PC-3 (cell line): ENCODE data around the gene UMAD1. TPM values are rescaled to one million over a fixed set of nuclear protein-coding genes. Genes with fewer than 3 reads are reported as not detected.
A peak's percentile ranks its signal among the peaks of the same experiment; 100 is the strongest.

ENCODE experiments used
- ATAC-seq: fragments of 200-7000 bp; cut with Tn5 transposase; 2 replicates; pipeline ENCODE4 v1.9.1; 2020; ENCODE audit warnings: mild to moderate bottlenecking, moderate library complexity
- BruUV-seq: library from RNA; stranded (reverse); fragments of 400-500 nt; replicated peaks from 2 replicates; lab custom pipeline; 2021; lab: Mats Ljungman, UMichigan
- CTCF ChIA-PET: fragments of 300-600 bp; sonication (Branson Sonifier 250); formaldehyde crosslinking; loops from one replicate; lab custom pipeline; 2022; ENCODE audit warnings: antibody characterized with exemption; lab: Charles Lee
- POLR2A ChIA-PET: fragments of 300-600 bp; sonication (Branson Sonifier 250); formaldehyde crosslinking; loops from one replicate; lab custom pipeline; 2022; ENCODE audit warnings: antibody characterized with exemption; ENCODE audit not compliant: unreplicated experiment; lab: Charles Lee
- DNase-seq: peaks from one replicate; pipeline ENCODE4 v3.0.0-alpha.2; 2015
- H2AFZ ChIP-seq: fragments of 300-600 bp; sonication (generic); 2 replicates; pipeline ENCODE4 v1.6.0; 2016; ENCODE audit warnings: antibody characterized with exemption, low read length
- H3F3A ChIP-seq: fragments of 300-600 bp; sonication (generic); one replicate; pipeline ENCODE4 v1.6.0; 2017; ENCODE audit warnings: antibody characterized with exemption, low read length, control low read depth, mild to moderate bottlenecking; ENCODE audit not compliant: unreplicated experiment
- H3K27ac ChIP-seq: fragments of 300-600 bp; sonication (generic); 2 replicates; pipeline ENCODE4 v1.5.1; 2016; ENCODE audit warnings: mild to moderate bottlenecking, low read length
- H3K27me3 ChIP-seq: fragments of 300-600 bp; sonication (generic); 2 replicates; pipeline ENCODE4 v1.6.1; 2016; ENCODE audit warnings: low read length, mixed read lengths
- H3K36me3 ChIP-seq: fragments of 300-600 bp; sonication (generic); 2 replicates; pipeline ENCODE4 v1.6.1; 2016; ENCODE audit warnings: low read depth, mixed run types, low read length, mixed read lengths
- H3K4me1 ChIP-seq: fragments of 300-600 bp; sonication (generic); 2 replicates; pipeline ENCODE4 v1.5.1; 2016; ENCODE audit warnings: low read length; ENCODE audit not compliant: insufficient read depth
- H3K4me2 ChIP-seq: fragments of 300-600 bp; sonication (generic); 2 replicates; pipeline ENCODE4 v1.6.0; 2016; ENCODE audit warnings: low read length
- H3K4me3 ChIP-seq: fragments of 300-600 bp; sonication (generic); 2 replicates; pipeline ENCODE4 v1.5.1; 2016; ENCODE audit warnings: mild to moderate bottlenecking, low read length, mixed read lengths
- H3K79me2 ChIP-seq: fragments of 300-600 bp; sonication (generic); 2 replicates; pipeline ENCODE4 v1.6.1; 2017; ENCODE audit warnings: low read length, mixed read lengths
- H3K9ac ChIP-seq: fragments of 300-600 bp; sonication (generic); 2 replicates; pipeline ENCODE4 v1.6.0; 2016; ENCODE audit warnings: mild to moderate bottlenecking, low read length
- H3K9me2 ChIP-seq: fragments of 300-600 bp; sonication (generic); replicated peaks from 2 replicates; pipeline ENCODE4 v1.6.1; 2016; ENCODE audit warnings: mixed run types, low read length, mixed read lengths
- H3K9me3 ChIP-seq: fragments of 300-600 bp; sonication (generic); 2 replicates; pipeline ENCODE4 v1.6.1; 2016; ENCODE audit warnings: low read length, mixed read lengths
- H4K20me1 ChIP-seq: fragments of 300-600 bp; sonication (generic); 2 replicates; pipeline ENCODE4 v1.6.1; 2016; ENCODE audit warnings: low read length, mixed read lengths
- EZH2 ChIP-seq: fragments of 300-600 bp; sonication (generic); IDR thresholded peaks from one replicate; pipeline ENCODE4 v1.6.1; 2017; ENCODE audit warnings: antibody characterized with exemption, mild to moderate bottlenecking, low read length; ENCODE audit not compliant: unreplicated experiment
- EZH2phosphoT487 ChIP-seq: fragments of 300-600 bp; sonication (generic); IDR thresholded peaks from 2 replicates; pipeline ENCODE4 v1.6.1; 2018; ENCODE audit warnings: mild to moderate bottlenecking, antibody characterized with exemption, low read length, borderline replicate concordance
- intact Hi-C: fragments of 100-400 bp; cut with micrococcal nuclease; formaldehyde crosslinking; loops from 2 replicates; pipeline ENCODE4 v1.9.0; 2023
- total RNA-seq: library from RNA; depleted of rRNA; stranded (reverse); fragments of >200 nt; gene quantifications from 2 replicates; pipeline ENCODE4 v1.2.3, GENCODE V29; 2014
- TF ChIP-seq, protein P1 (sequence below): fragments of 300-600 bp; sonication (generic); conservative IDR thresholded peaks from 2 replicates; pipeline ENCODE4 v1.5.1; 2017; ENCODE audit warnings: antibody characterized with exemption, low read depth, mild to moderate bottlenecking, low read length

The UMAD1 gene
- total RNA-seq, 1 experiment from 2014 or later: 8.9 TPM

DNA sequence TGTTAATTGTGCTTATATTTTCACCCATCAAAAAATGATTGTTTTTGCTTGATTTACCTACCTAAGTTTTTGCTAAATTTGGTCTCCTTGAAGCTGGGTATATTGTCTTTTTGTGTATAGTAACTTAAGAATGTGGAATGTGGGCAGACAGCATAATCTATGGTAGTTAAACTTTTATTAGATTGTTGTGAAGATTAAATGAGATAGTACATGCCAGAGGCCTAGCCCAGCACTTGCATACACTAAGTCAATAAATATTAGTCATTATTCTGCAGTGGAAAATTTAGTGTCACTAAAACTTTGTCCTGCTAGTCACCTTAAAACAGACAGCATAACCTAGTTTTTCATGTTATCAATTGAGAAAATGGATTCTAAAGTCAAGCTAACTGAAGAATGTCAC lies 97.1 kb downstream of the UMAD1 start:
- H3K27ac ChIP-seq: peak overlapping the region; percentile 47

GRCh38 chr7:7738177-7738576 lies 97.6 kb downstream of the UMAD1 start:
- H3K79me2 ChIP-seq: no peaks in the 10 kb centered on the region
- H3K4me2 ChIP-seq: peak overlapping the region; percentile 25; the same call in 1 of the 2 replicates
- H3K4me3 ChIP-seq: no peak overlapping the region
- ATAC-seq (peak; percentile 84), DNase-seq (peak; percentile 37)
- no peak overlapping the region for H3K9ac ChIP-seq
- H3K36me3 ChIP-seq: no peaks in the 10 kb centered on the region
- intact Hi-C loops: no loop called here
- no peaks in the 10 kb centered on the region for H4K20me1 ChIP-seq
- H3K27ac ChIP-seq: peak overlapping the region; percentile 47
- TF ChIP-seq EZH2phosphoT487: no peak
- TF ChIP-seq, protein P1, sequence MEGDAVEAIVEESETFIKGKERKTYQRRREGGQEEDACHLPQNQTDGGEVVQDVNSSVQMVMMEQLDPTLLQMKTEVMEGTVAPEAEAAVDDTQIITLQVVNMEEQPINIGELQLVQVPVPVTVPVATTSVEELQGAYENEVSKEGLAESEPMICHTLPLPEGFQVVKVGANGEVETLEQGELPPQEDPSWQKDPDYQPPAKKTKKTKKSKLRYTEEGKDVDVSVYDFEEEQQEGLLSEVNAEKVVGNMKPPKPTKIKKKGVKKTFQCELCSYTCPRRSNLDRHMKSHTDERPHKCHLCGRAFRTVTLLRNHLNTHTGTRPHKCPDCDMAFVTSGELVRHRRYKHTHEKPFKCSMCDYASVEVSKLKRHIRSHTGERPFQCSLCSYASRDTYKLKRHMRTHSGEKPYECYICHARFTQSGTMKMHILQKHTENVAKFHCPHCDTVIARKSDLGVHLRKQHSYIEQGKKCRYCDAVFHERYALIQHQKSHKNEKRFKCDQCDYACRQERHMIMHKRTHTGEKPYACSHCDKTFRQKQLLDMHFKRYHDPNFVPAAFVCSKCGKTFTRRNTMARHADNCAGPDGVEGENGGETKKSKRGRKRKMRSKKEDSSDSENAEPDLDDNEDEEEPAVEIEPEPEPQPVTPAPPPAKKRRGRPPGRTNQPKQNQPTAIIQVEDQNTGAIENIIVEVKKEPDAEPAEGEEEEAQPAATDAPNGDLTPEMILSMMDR: no peak
- no peak for TF ChIP-seq EZH2
- no peaks in the 10 kb centered on the region for H3F3A ChIP-seq
- no TSS peak for BruUV-seq
- POLR2A ChIA-PET: no interaction called here
- CTCF ChIA-PET: interaction anchor here (0.6 kb wide), 1 partner anchor 153 kb away, joined by 4 read pairs; no protein-coding TSS in a partner anchor
- H3K9me2 ChIP-seq: no peaks in the 10 kb centered on the region
- no peaks in the 10 kb centered on the region for H3K9me3 ChIP-seq
- H2AFZ ChIP-seq: no peak overlapping the region
- H3K27me3 ChIP-seq: no peaks in the 10 kb centered on the region
- peaks cover 24% of the 10 kb centered on the region for H3K4me1 ChIP-seq

More for the DNA sequence above, 97.1 kb downstream of the UMAD1 start:
- peak overlapping the region; percentile 25; the same call in 1 of the 2 replicates for H3K4me2 ChIP-seq
- H4K20me1 ChIP-seq: no peaks in the 10 kb centered on the region
- H3K4me1 ChIP-seq: peaks cover 24% of the 10 kb centered on the region
- no TSS peak for BruUV-seq
- intact Hi-C loops: no loop called here
- H3K9ac ChIP-seq: no peak overlapping the region
- ChIA-PET POLR2A (no interaction called here), CTCF (interaction anchor here (0.6 kb wide), 1 partner anchor 152 kb away, joined by 4 read pairs; no protein-coding TSS in a partner anchor)
- H3K79me2 ChIP-seq: no peaks in the 10 kb centered on the region
- DNase-seq (peak; percentile 60), ATAC-seq (peak; percentile 76)
- no peaks in the 10 kb centered on the region for H3K9me3 ChIP-seq
- no peak overlapping the region for H2AFZ ChIP-seq
- no peak overlapping the region for H3K4me3 ChIP-seq
- H3K27me3 ChIP-seq: no peaks in the 10 kb centered on the region
- TF ChIP-seq EZH2 (no peak), EZH2phosphoT487 (no peak)
- TF ChIP-seq, protein P1: no peak
- no peaks in the 10 kb centered on the region for H3F3A ChIP-seq
- no peaks in the 10 kb centered on the region for H3K36me3 ChIP-seq
- no peaks in the 10 kb centered on the region for H3K9me2 ChIP-seq

- Histone ChIP-seq H3K9me2 (no peaks in the 10 kb centered on the region), H3K4me2 (no peak overlapping the region), H3K79me2 (no peaks in the 10 kb centered on the region), H3K27ac (0 out of 2 replicates have a peak overlapping the region, but pooled peaks have one; percentile 1), H3K9me3 (no peaks in the 10 kb centered on the region), H3K27me3 (no peaks in the 10 kb centered on the region), H3K4me3 (no peak overlapping the region), H3K36me3 (no peaks in the 10 kb centered on the region), H3K9ac (no peak overlapping the region), H3F3A (no peaks in the 10 kb centered on the region), H3K4me1 (peaks cover 24% of the 10 kb centered on the region), H2AFZ (no peak overlapping the region), H4K20me1 (no peaks in the 10 kb centered on the region)
- TF ChIP-seq EZH2phosphoT487: no peak
- no peak for TF ChIP-seq EZH2
- TF ChIP-seq, protein P1: no peak
- intact Hi-C loops: no loop called here
- ChIA-PET POLR2A (no interaction called here), CTCF (no interaction called here)
- DNase-seq: no peak
- ATAC-seq: peak; percentile 16
- BruUV-seq: no TSS peak
These were observed 98.1 kb downstream of the UMAD1 start for GRCh38 chr7:7738622-7739021.
